GM23248 (cell line): ENCODE measurements around the gene ZNF526. TPM values are rescaled to one million over a fixed set of nuclear protein-coding genes. Genes with fewer than 3 reads are reported as not detected.

Experiments used
- DNase-seq: peaks from one replicate; pipeline ENCODE4 v3.0.0-alpha.2; 2015
- H2AFZ ChIP-seq: fragments of 200-600 bp; sonication (generic); 2 replicates; pipeline ENCODE4 v1.6.1; 2016; ENCODE audit warnings: antibody characterized with exemption
- H3F3A ChIP-seq: fragments of 200-600 bp; sonication (generic); 2 replicates; pipeline ENCODE4 v1.6.1; 2016; ENCODE audit warnings: mild to moderate bottlenecking, antibody characterized with exemption, mixed run types; ENCODE audit not compliant: insufficient read depth
- H3K27ac ChIP-seq: fragments of 200-600 bp; sonication (generic); 2 replicates; pipeline ENCODE4 v1.5.1; 2016; ENCODE audit warnings: mild to moderate bottlenecking
- H3K27me3 ChIP-seq: fragments of 200-600 bp; sonication (generic); replicated peaks from 2 replicates; pipeline ENCODE4 v1.6.1; 2016; ENCODE audit warnings: mild to moderate bottlenecking; ENCODE audit not compliant: insufficient read depth
- H3K36me3 ChIP-seq: fragments of 200-600 bp; sonication (generic); 2 replicates; pipeline ENCODE4 v1.6.1; 2016; ENCODE audit warnings: low read depth, mild to moderate bottlenecking
- H3K4me1 ChIP-seq: fragments of 200-600 bp; sonication (generic); 2 replicates; pipeline ENCODE4 v1.6.1; 2016; ENCODE audit warnings: mild to moderate bottlenecking; ENCODE audit not compliant: insufficient read depth
- H3K4me2 ChIP-seq: fragments of 200-600 bp; sonication (generic); one replicate; pipeline ENCODE4 v1.6.1; 2016; ENCODE audit warnings: mild to moderate bottlenecking; ENCODE audit not compliant: unreplicated experiment
- H3K4me3 ChIP-seq: fragments of 200-600 bp; sonication (generic); 2 replicates; pipeline ENCODE4 v1.5.1; 2016; ENCODE audit warnings: mild to moderate bottlenecking
- H3K79me2 ChIP-seq: fragments of 200-600 bp; sonication (generic); 2 replicates; pipeline ENCODE4 v1.6.1; 2016; ENCODE audit warnings: mild to moderate bottlenecking; ENCODE audit not compliant: insufficient read depth
- H3K9ac ChIP-seq: fragments of 200-600 bp; sonication (generic); 2 replicates; pipeline ENCODE4 v1.6.1; 2016; ENCODE audit warnings: mild to moderate bottlenecking
- H3K9me2 ChIP-seq: fragments of 200-600 bp; sonication (generic); 2 replicates; pipeline ENCODE4 v1.6.1; 2016; ENCODE audit warnings: mixed run types, mild to moderate bottlenecking, moderate library complexity; ENCODE audit not compliant: insufficient read depth
- H3K9me3 ChIP-seq: fragments of 200-600 bp; sonication (generic); one replicate; pipeline ENCODE4 v1.6.1; 2017; ENCODE audit warnings: low read depth
- H4K20me1 ChIP-seq: fragments of 200-600 bp; sonication (generic); 2 replicates; pipeline ENCODE4 v1.6.0; 2016; ENCODE audit not compliant: insufficient read depth
- EZH2 ChIP-seq: fragments of 200-600 bp; sonication (generic); IDR thresholded peaks from 2 replicates; pipeline ENCODE4 v1.6.1; 2018; ENCODE audit warnings: antibody characterized with exemption, mild to moderate bottlenecking; ENCODE audit not compliant: insufficient read depth, poor library complexity, severe bottlenecking
- EZH2phosphoT487 ChIP-seq: fragments of 200-600 bp; sonication (generic); IDR thresholded peaks from 2 replicates; pipeline ENCODE4 v1.6.1; 2018; ENCODE audit warnings: antibody characterized with exemption, moderate library complexity, mild to moderate bottlenecking, low read depth; ENCODE audit not compliant: insufficient read depth
- WGBS, 2 experiments: methylation state at CpG; one replicate each; pipeline ENCODE4 v1.1.6; 2015 to 2017; ENCODE audit warnings: low lambda C conversion rate in 2 of 2, low coverage in 1 of 2; ENCODE audit errors: missing lambda C conversion rate in 2 of 2; 5-methylcytosine and 5-hydroxymethylcytosine counted together
- in situ Hi-C: fragments of 300-500 bp; cut with MboI; formaldehyde crosslinking; loops from 2 replicates; pipeline ENCODE4 v1.15.0; 2020
- polyA plus RNA-seq: library from polyadenylated mRNA; unstranded; fragments of >200 nt; fragmentation: Nextera tagmentation; extraction: Ambion mirVana; gene quantifications from 2 replicates; pipeline ENCODE4 v1.2.1, GENCODE V29; 2016
- total RNA-seq: library from RNA; depleted of rRNA; stranded (reverse); fragments of >200 nt; shearing (Covaris generic); gene quantifications from 2 replicates; pipeline ENCODE4 v1.2.3, GENCODE V29; 2014

The ZNF526 gene
- total and polyA plus RNA-seq, 2 experiments from 2014 or later = 7.8 to 10.2 TPM

DNA sequence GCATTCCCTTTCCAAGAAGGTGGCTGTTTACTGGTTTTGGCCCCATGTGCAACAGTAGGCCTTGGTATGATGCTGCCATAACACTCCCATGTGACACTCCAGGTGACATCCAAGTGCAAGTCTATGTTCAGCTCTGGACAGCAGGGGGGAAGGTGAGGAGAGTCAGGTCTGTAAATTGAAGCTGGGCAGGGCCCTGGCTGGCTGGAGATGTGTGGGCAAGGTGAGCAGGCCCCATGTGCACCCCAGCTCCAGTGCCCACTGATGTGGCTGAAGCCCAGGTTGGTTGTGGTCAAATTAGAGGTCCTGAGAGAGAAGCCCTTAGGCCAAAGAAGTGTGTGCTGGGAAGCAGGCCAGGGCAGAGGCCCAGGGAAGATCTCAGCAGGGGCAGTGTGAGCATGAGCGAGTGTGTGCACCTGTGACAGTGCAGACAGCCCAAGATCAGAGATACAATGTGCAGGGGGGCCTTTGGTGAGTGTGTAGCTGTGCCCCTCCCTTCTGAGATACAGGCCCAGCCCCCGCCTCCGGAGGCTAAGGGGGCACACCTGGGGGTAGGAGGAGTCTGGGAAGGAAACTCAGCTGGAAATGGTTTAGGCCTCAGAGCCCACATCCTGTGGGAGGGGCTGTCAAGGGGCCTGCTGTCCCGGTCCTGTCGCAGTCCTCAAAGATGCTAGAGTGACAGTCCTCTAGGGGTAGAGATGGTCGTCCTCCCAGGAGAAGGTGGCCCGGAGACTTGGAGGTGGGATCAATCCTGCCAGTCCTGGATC lies 21.3 kb upstream of the ZNF526 start:
- H3K9ac ChIP-seq = no peak overlapping the region
- H2AFZ ChIP-seq = no peak overlapping the region
- 73 to 78% methylated on average over 6 to 7 of the region's 7 CpGs for WGBS, 2 experiments
- in situ Hi-C loops = no loop called here
- no peak overlapping the region for H3K27ac ChIP-seq
- peaks cover 21% of the 10 kb centered on the region for H3K79me2 ChIP-seq
- no peaks in the 10 kb centered on the region for H3K27me3 ChIP-seq
- peaks cover 11% of the 10 kb centered on the region; the same call in 1 of the 2 replicates for H3K36me3 ChIP-seq
- H4K20me1 ChIP-seq = no peaks in the 10 kb centered on the region; the same call in 1 of the 2 replicates
- no peak overlapping the region for H3K4me2 ChIP-seq
- H3F3A ChIP-seq = no peaks in the 10 kb centered on the region
- DNase-seq = no peak
- no peak overlapping the region for H3K4me3 ChIP-seq
- H3K4me1 ChIP-seq = no peaks in the 10 kb centered on the region
- no peaks in the 10 kb centered on the region for H3K9me3 ChIP-seq
- H3K9me2 ChIP-seq = no peaks in the 10 kb centered on the region
- TF ChIP-seq EZH2 = no peak
- TF ChIP-seq EZH2phosphoT487 = no peak

DNA sequence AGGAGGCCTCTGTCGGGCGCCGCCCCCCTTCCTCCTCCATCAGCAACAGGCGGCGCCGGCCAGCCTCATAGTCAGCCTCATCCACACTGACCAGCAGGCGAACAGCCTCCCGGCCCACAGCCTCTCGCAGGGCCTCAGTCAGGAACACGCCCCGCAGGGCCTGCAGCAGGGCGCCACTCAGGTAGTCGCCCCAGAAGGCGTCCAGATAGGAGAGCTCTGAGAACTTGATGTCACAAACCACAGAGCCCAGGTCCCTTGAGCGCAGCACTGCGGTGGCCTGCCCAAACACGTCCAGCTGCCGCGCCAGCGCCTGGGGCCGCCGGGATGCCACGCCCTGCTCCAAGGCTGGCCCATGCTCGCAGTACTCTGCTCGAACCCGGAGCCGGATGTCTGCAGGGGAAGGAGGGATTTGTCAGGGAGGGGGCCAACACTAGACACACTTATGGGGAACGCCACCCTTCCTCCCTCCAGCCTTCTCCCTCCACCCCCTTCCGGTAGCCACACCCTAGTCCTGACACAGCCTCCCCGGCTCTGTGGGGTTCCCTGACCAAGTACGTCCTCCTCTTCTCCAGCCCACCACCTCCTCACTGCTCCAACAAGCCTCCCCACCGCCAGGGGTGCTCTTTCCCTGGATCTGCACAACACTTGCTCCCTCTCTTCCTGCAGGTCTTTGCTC lies 20.5 kb upstream of the ZNF526 start:
- H3K36me3 ChIP-seq = peaks cover 11% of the 10 kb centered on the region; the same call in 1 of the 2 replicates
- H3K79me2 ChIP-seq = peaks cover 21% of the 10 kb centered on the region
- no peak overlapping the region for H2AFZ ChIP-seq
- no peak overlapping the region for H3K4me3 ChIP-seq
- H3K9me2 ChIP-seq = no peaks in the 10 kb centered on the region
- in situ Hi-C loops = no loop called here
- WGBS, 2 experiments = 89 to 90% methylated on average over 22 to 32 of the region's 32 CpGs
- H3K4me2 ChIP-seq = no peak overlapping the region
- no peaks in the 10 kb centered on the region for H3K27me3 ChIP-seq
- no peaks in the 10 kb centered on the region; the same call in 1 of the 2 replicates for H4K20me1 ChIP-seq
- H3F3A ChIP-seq = no peaks in the 10 kb centered on the region
- no peak for TF ChIP-seq EZH2
- no peak for TF ChIP-seq EZH2phosphoT487
- no peak for DNase-seq
- H3K4me1 ChIP-seq = peaks cover 6% of the 10 kb centered on the region; the same call in 1 of the 2 replicates
- no peak overlapping the region for H3K9ac ChIP-seq
- H3K9me3 ChIP-seq = no peaks in the 10 kb centered on the region
- H3K27ac ChIP-seq = no peak overlapping the region

DNA sequence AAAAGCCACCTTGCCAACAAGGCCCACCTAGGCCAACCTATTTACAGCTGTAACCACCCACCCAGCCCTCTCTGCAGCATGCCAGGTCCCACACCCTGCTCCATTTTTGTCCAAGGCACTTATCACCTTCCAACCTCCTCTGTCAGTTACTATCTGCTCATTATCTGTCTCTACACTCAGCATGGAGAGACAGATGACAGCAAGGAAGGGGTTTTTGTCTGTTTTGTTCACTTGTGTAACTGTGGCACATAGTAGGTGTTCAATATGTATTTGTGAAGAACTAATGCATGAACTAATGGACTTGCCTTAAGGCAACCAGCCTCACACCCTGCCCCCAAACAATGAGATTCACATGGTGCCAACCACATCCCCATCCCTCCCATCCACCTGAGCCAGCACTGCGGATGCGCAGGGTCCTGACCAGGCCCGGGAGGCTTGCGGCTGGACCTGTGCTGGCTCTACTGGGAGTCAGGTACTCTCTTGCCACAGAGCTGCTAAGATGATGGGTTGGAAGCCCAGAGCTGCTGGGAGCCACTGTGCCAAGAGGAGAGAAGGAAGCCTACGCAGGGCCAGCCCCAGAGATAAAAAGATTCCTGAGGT lies 19.9 kb upstream of the ZNF526 start:
- H3K9ac ChIP-seq = no peak overlapping the region
- H3K27ac ChIP-seq = no peak overlapping the region
- 92% methylated on average over 5 of the region's 5 CpGs for WGBS, 2 experiments
- H3K4me1 ChIP-seq = peaks cover 7% of the 10 kb centered on the region; the same call in 1 of the 2 replicates
- no peak overlapping the region for H2AFZ ChIP-seq
- H3K27me3 ChIP-seq = no peaks in the 10 kb centered on the region
- no peak for DNase-seq
- peaks cover 5% of the 10 kb centered on the region; the same call in 1 of the 2 replicates for H3F3A ChIP-seq
- peaks cover 26% of the 10 kb centered on the region for H3K79me2 ChIP-seq
- H3K4me3 ChIP-seq = no peak overlapping the region
- no peaks in the 10 kb centered on the region; the same call in 1 of the 2 replicates for H4K20me1 ChIP-seq
- H3K9me2 ChIP-seq = no peaks in the 10 kb centered on the region
- no peaks in the 10 kb centered on the region for H3K9me3 ChIP-seq
- TF ChIP-seq EZH2 = no peak
- TF ChIP-seq EZH2phosphoT487 = no peak
- H3K36me3 ChIP-seq = peaks cover 11% of the 10 kb centered on the region; the same call in 1 of the 2 replicates
- in situ Hi-C loops = no loop called here
- no peak overlapping the region for H3K4me2 ChIP-seq

DNA sequence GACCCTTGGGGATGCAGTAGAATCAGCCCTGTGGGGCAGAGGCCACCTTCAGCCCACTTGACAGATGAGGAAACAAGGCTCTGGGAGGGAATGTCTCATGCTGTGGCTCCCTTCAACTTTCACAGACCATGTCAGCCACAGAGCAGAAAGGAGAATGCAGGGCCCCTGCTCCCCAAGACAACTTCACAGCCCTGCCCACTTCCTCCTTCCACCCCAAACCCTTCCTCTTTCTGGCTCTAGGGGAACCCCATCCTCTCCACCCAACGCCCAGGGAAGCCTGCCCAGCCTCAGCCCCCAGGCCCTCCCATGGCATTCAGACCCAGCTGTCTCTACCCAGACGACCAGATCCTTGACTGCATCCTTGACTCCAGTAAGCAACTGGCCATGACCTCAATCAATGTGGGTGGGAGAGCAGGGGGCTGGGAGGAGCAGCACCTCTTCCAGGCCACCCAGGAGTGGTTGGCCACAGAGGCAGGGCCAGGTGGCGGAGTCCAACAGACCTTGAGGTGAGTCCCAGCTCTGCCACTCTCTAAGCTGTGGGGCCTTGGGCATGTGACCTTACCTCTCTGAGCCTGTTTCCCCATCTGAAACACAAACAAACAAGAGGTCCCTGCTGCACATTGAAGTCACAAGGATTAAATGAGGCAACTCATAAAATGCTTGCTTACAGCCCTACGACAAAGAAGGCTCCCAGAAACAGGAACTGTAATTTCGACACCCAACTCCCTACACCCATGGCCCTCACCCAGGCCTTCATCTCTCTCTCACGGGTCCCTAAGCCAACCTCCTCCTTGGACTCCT lies 18.4 kb upstream of the ZNF526 start:
- no peak overlapping the region for H2AFZ ChIP-seq
- H3K4me2 ChIP-seq = no peak overlapping the region
- peaks cover 37% of the 10 kb centered on the region for H3K79me2 ChIP-seq
- no peaks in the 10 kb centered on the region for H3K9me2 ChIP-seq
- H3K36me3 ChIP-seq = peaks cover 11% of the 10 kb centered on the region; the same call in 1 of the 2 replicates
- H3K9me3 ChIP-seq = no peaks in the 10 kb centered on the region
- H3K4me1 ChIP-seq = peaks cover 22% of the 10 kb centered on the region
- no peaks in the 10 kb centered on the region; the same call in 1 of the 2 replicates for H4K20me1 ChIP-seq
- H3K27ac ChIP-seq = no peak overlapping the region
- DNase-seq = no peak
- no peaks in the 10 kb centered on the region for H3K27me3 ChIP-seq
- no peak overlapping the region for H3K4me3 ChIP-seq
- WGBS, 2 experiments = 84 to 86% methylated on average over 6 of the region's 6 CpGs
- no peak for TF ChIP-seq EZH2phosphoT487
- TF ChIP-seq EZH2 = no peak
- no peak overlapping the region for H3K9ac ChIP-seq
- in situ Hi-C loops = no loop called here
- peaks cover 18% of the 10 kb centered on the region for H3F3A ChIP-seq
